Stimulated activated CD8-positive, alpha-beta memory T cell treated with anti-CD3 and anti-CD28 coated beads, Interleukin-7, amount 100 ng/mL, for 4 hours (primary cell): ENCODE data around the gene ANKFY1.
"Not testable (repeated sequence)": the region's sequence is repeated elsewhere in the genome, so short reads cannot be mapped to it uniquely, and the experiment has no call there.

Experiments
- DNase-seq, 2 donors: peaks; one replicate each; pipeline ENCODE4 v3.0.0-alpha.2; 2020; ENCODE audit warnings: low read depth in 2 of 2

ANKFY1 gene

DNA sequence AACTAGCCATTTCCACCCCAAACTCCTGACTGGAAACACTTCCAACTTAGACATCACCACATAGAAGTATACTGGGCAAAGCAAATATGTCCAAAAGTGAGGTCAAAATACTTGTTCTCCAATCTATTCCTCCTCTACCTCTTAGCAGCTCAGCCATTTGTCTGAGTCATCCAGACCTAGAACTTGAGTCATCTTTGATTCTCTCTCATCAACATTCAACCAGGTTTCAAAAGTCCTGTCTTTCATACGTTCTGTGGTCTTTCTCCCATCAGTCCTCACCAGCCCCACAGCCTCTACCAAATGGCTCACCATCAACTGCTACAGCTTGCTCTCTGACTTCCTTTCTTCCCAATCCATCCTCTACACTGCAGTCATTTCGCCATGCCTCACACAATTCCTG lies 6.8 kb downstream of the ANKFY1 start:
- DNase-seq: no peak

- DNase-seq: not testable (repeated sequence)
These were observed 8.5 kb downstream of the ANKFY1 start for GRCh38 chr17:4255271-4255670.

DNA sequence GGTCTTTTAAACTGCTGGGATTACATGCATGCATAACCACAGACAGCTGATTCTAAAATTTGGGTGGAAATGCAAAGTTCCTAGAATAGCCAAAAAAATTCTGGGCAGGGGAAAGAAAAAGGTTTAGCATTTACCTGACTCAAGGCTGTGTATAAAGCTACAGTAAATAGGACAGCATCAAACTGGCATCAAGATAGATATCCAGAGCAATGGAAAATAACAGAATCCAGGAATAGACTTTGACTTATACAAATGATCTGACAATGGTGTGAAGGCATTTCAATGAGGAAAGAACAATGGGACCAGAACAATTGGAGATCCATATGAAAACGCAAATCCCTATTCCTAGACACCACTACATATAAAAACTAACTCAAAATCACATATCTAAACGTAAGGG lies 12.9 kb downstream of the ANKFY1 start:
- DNase-seq: no peak

DNA sequence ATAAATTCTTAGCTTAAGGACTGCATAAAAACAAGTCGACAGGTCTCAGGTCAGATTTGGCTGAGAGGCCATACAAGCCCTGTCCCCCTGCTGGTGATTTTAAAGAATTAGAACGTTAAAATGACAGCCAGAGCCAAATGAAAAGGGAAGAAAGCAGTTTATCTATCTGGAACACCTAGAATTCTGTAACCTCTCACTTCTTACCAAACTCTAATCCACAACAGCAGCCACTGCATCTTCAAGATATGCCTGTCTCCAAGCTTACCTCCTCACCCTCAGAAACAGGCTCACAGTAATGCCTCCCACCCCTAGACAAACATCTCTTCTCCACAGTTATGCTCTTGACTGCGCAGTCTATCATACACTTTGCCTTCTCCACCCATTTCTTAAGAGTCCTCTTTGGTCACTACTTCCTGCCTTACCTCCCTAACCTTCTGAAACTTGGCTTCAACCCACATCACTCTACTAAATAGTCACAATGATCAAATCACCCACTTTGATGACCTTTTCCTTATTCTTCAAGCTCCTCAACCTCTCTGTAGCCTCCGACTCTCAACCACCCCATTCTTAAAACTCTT lies 14.2 kb downstream of the ANKFY1 start:
- DNase-seq: no peak

- DNase-seq: no peak
These were observed 15.1 kb downstream of the ANKFY1 start for GRCh38 chr17:4248504-4249277.

DNA sequence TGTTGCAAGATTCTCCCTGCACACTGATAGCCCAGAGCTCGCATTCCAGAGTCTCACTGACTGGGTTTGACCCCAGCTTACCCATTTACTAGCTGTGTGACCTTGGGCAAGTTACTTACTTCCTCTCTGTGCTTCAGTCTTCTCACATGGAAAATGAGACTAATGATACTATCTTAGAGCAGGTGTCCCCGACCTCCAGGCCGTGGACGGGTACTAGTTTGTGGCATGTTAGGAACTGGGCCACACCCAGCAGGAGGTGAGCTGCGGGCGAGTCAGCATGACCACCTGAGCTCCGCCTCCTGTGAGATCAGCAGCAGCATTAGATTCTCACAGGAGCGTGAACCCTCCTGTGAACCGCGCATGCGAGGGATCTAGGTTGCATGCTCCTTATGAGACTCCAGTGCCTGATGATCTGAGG lies 15.8 kb downstream of the ANKFY1 start:
- no peak for DNase-seq

GRCh38 chr17:4247361-4247970 lies 16.3 kb downstream of the ANKFY1 start:
- no peak for DNase-seq

- DNase-seq: no peak
These were observed 17.1 kb downstream of the ANKFY1 start for GRCh38 chr17:4246674-4247073.

DNA sequence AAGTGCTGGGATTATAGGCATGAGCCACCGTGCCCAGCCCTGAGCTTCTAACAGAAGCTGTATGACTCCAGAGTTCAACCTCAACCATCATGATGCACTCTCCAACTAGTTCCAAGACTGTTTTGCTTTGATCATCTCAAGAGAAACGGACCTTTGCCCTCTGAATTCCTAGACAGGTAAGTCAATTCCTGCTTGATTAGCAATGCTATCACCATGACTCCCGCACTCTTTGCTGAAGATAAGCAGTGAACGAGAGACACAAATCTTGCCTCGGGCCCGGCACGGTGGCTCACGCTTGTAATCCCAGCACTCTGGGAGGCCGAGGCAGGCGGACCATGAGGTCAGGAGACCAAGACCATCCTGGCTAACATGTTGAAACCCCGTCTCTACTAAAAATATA lies 22.2 kb downstream of the ANKFY1 start:
- no peak for DNase-seq

DNA sequence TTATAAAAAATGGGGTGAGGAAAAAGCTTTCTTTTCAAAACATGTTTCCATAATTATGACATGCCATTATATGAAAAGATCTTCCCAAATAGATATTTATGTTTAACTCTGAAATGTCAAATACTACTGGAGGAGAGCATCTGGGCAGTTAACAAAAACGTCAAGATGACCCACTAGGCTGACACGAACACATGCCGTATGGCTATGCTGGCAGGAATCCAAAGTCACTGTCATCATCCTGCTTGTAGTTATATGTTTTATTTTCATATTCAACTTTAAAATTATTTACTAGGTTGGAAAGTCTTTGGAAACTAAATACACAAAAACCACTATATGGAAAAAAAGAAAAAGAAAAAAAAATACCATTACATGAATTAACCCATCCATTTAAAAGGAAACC lies 27.3 kb downstream of the ANKFY1 start:
- no peak for DNase-seq

- DNase-seq: no peak
These were observed 28.2 kb downstream of the ANKFY1 start for GRCh38 chr17:4235372-4236279.

DNA sequence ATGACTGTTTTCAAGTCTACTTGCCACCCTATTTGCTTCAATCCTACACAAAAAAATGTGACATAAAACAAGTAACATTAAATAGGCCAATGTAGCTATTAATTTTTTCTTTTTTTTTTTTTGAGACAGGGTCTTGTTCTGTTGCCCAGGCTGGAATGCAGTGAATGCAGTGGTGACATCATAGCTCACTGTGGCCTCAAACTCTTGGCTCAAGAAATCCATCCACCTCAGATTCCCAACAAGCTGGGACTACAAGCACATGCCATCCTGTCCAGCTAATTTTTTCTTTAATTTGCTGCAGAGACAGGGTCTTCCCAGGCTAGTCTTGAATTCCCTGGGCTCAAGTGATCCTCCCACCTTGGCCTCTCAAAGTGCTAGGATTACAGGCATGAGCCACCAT lies 29.4 kb downstream of the ANKFY1 start:
- no peak for DNase-seq

DNA sequence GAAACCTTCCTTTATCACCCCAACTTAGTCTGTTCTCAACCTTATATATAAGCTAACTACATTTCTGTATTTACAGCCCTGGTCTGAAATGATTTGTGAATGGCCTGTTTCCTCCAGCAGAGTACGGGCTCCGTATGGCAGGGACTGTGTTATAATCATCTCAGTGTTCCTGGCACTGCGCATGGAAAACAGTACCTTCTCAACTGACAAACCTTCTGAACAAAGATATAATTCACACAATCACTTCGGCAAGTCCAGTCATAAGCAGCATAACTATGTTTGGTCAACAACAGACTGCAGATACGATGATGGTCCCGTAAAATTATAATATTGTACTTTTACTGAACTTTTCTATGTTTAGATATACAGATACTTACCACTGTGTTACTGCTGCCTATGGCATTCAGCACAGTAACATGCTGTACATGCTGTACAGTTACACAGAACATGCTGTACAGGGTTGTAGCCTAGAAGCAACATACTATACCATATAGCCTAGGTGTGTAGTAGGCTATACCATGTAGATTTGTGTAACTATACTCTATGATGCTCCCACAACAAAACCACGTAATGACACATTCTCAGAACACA lies 30.0 kb downstream of the ANKFY1 start:
- DNase-seq: no peak

DNA sequence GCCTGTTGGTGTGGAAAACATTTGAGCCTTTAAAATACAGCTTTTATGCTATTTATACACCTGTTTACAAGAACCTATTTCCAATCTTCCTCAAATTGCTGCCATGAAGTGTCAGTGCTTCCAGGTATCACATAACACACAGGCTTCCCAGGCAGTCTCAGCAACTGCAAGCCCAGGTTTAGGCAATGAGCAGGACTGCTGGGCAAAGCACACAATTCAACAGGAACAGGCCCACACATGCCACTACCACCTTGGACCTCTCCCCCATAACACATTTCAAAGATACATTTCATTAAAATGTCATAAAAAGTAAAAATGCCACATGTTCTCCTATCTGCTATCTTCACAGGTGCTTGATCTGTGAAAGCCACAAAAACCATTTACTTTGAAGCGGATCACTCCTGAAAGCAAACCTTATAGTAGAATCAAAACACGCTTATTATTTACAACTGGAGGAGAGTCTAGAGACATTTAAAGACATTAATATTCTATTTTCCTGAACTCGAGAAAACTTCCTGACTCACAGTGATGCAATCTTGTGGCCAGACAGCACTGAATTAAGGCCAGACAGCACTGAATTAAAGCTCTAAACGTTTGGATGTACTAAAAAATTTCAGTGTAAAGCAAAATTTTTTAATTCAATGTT lies 31.5 kb downstream of the ANKFY1 start:
- no peak for DNase-seq

DNA sequence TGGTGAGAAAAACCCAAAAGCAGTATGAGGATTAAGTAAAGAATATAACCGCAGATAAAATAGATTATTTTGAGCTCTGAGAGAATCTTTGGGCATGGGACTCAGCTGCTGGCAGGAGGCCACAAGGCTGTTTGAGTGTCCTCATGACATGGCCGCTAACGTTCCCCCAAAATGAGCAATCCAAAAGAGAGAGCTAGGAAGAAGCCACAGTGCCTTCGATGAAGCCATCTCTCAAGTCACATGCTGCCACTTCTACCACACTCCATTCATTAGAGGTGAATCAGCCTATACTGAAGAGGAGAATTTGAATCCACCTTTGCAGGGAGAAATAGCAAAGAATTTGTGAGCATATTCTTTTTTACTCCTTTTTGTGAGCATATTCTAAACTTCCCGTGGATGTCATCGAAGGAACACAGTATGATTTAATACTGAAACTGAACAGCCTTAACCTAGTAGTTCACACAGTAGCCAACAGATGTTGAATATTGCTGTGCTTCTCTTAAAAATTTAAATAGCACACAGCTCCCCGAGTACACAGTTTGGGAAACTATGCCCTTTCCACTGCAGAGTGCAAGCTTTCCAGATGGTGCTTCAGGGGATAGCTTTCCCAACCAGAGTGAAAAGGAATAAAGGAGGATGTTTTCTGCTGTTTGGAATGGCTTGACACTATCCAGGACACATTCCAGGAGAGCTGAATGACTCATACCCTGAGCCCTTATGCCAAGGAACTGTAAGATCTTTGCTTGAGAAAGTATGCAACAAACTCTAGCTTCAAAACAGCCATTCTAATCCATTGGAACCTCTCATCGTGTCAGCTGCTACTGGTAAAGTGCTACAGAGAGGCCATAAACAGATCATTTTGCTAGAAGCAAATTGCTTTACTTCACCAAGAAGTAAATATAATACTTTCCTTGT lies 33.9 kb downstream of the ANKFY1 start:
- DNase-seq: no peak

DNA sequence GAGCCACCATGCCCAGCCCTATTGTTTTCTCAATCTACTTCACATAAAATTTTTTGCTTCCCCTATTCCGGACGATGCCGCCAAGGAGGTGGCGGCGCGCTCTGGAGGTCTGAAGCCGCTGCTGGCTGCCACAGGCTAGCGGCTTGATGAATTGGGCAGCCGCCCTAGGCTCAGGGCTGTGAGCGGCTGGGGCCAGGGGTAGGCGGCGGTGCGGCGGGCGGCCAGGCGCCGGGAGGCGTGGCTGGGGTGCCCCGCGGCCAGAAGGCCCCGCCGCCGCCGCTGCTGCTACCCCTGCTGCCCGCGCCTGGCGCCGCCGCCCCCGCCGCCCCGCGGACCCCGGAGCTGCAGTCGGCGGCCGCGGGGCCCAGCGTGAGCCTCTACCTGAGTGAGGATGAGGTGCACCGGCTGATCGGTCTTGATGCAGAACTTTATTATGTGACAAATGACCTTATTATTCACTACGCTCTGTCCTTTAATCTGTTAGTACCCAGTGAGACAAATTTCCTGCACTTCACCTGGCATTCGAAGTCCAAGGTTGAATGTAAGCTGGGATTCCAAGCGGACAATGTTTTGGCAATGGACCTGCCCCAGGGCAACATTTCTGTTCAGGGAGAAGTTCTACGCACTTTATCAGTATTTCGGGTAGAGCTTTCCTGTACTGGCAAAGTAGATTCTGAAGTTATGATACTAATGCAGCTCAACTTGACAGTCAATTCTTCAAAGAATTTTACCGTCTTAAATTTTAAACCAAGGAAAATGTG lies 41.7 kb downstream of the ANKFY1 start:
- no peak for DNase-seq

- no peak for DNase-seq
These were observed 42.6 kb downstream of the ANKFY1 start for GRCh38 chr17:4221163-4221562.

DNA sequence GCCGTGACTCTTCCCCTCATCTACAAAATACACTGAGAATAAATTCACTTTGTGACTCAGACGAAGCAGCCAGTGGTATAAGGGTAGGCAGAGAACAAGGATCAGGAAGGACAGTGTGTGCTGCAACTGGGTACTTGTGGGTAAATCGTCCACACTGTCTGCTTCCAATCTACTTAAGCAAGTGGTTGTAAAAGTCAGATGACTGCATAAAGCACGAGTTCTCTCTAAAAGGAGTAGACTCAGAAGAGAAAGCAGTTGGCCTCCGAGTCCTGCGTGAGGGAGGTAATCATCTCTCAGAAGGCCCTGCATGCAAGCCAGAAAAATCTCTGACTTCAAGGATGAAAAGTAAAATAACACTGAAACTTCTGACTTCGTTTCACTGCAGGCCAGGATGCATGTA lies 43.1 kb downstream of the ANKFY1 start:
- DNase-seq: no peak

DNA sequence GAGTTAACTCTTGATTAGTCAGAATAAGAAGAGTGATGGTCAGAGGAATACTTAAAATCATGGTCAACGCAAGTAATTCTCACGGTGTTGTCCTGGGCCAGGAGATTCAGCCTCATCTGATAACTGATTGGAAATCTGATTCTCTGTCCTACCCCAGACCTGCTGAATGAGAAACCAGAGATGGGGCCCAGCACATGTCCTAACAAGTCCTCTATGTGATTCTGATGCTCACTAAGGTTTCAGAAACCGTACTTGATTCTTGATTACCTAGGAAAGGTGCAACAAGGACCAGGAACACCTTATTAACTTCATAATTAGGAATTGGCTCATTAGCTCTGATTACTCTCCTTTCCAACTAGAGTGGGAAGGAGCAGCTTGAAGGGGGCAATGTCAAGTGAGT lies 44.5 kb downstream of the ANKFY1 start:
- DNase-seq: no peak
